ENCODE measurements around the gene ZSCAN21. TPM values are rescaled to one million over a fixed set of nuclear protein-coding genes. Genes with fewer than 3 reads are reported as not detected.

The ZSCAN21 gene
- total and polyA plus RNA-seq, 2 donors (not counting 3 experiments of a cell fraction or from before 2014, with no cell fraction given): 7.4 to 7.7 TPM

- Histone ChIP-seq H3K9me3 (replicated peaks; ENCODE audit: control insufficient read depth, insufficient read depth, low read length) (no peaks in the 10 kb centered on the region), H3K9me1 (replicated peaks; ENCODE audit: control insufficient read depth, extremely low read depth, insufficient read depth, low read length) (no peaks in the 10 kb centered on the region), H3K79me2 (ENCODE audit: control insufficient read depth, insufficient read depth, low read length) (no peaks in the 10 kb centered on the region), H4K20me1 (replicated peaks; ENCODE audit: control insufficient read depth, extremely low read depth, insufficient read depth, low read length) (no peaks in the 10 kb centered on the region), H3K4me3 (replicated peaks in 1 of 3; ENCODE audit: insufficient read depth in 1 of 3, low read depth in 1 of 3, low read length in 3 of 3) (no peak overlapping the region), H2AFZ (ENCODE audit: low read depth, low read length) (no peak overlapping the region), H3K9ac (replicated peaks; ENCODE audit: extremely low read depth, insufficient read depth, low read length) (no peak overlapping the region), H3K36me3 (ENCODE audit: control insufficient read depth in 2 of 2, extremely low read depth in 1 of 2, insufficient read depth in 2 of 2, low read length in 2 of 2) (no peaks in the 10 kb centered on the region), H3K4me2 (ENCODE audit: insufficient read depth, low read length) (no peak overlapping the region), H3K27ac (ENCODE audit: insufficient read depth, low read depth, low read length) (no peak overlapping the region), H3K4me1 (ENCODE audit: control insufficient read depth, extremely low read depth, insufficient read depth, low read length) (peaks cover 14% of the 10 kb centered on the region), H3K27me3 (ENCODE audit: control insufficient read depth in 2 of 2, insufficient read depth in 2 of 2, low read length in 2 of 2) (no peaks in the 10 kb centered on the region)
- dilution Hi-C loops (cut with MboI; ENCODE audit: extremely low pct_ligation_motif_present, low sequenced_read_pairs) (no loop called here), intact Hi-C loops (cut with micrococcal nuclease) (no loop called here)
- CTCF ChIA-PET: interaction anchor here (1.2 to 1.6 kb wide), 2 partner anchors 15 to 50 kb away, joined by 3 to 5 read pairs; no protein-coding TSS in a partner anchor
- POLR2A ChIA-PET: no interaction called here
- TF ChIP-seq POLR2A (IDR thresholded peaks at IDR 0.05; ENCODE audit: low read depth, low read length) (no peak), GATA2 (IDR thresholded peaks at IDR 0.05; ENCODE audit: insufficient read depth, insufficient read length, low read depth, low read length) (no peak), MAX (IDR thresholded peaks at IDR 0.05; ENCODE audit: insufficient read depth, insufficient read length) (no peak), POLR2AphosphoS5 (IDR thresholded peaks at IDR 0.05; ENCODE audit: insufficient read depth, low read depth, low read length) (no peak), MYC (IDR thresholded peaks at IDR 0.05; ENCODE audit: low read depth, low read length) (no peak), FOS (IDR thresholded peaks at IDR 0.05; ENCODE audit: borderline replicate concordance, insufficient read depth, low read length) (no peak), JUN (IDR thresholded peaks at IDR 0.05; ENCODE audit: borderline replicate concordance, insufficient read depth, insufficient read length, low read depth) (no peak), EZH2 (IDR thresholded peaks at IDR 0.05; ENCODE audit: borderline replicate concordance, low read depth, low read length, severe bottlenecking) (no peak)
- TF ChIP-seq, protein P1, sequence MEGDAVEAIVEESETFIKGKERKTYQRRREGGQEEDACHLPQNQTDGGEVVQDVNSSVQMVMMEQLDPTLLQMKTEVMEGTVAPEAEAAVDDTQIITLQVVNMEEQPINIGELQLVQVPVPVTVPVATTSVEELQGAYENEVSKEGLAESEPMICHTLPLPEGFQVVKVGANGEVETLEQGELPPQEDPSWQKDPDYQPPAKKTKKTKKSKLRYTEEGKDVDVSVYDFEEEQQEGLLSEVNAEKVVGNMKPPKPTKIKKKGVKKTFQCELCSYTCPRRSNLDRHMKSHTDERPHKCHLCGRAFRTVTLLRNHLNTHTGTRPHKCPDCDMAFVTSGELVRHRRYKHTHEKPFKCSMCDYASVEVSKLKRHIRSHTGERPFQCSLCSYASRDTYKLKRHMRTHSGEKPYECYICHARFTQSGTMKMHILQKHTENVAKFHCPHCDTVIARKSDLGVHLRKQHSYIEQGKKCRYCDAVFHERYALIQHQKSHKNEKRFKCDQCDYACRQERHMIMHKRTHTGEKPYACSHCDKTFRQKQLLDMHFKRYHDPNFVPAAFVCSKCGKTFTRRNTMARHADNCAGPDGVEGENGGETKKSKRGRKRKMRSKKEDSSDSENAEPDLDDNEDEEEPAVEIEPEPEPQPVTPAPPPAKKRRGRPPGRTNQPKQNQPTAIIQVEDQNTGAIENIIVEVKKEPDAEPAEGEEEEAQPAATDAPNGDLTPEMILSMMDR (IDR thresholded peaks at IDR 0.05; ENCODE audit: extremely low read depth in 1 of 2, insufficient read depth in 1 of 2, low read depth in 1 of 2, low read length in 2 of 2): no peak
- BruUV-seq (replicated peaks): no TSS peak
- DNase-seq (ENCODE audit: low read depth, low spot score) (no peak), FAIRE-seq (no peak)
Measured at GRCh38 chr7:100044718-100045117, 4.9 kb upstream of the ZSCAN21 start.
